GM12878 (cell line): ENCODE results near the gene EIF4H.

Experiments
- CEBPB ChIP-seq, 2 experiments: fragments of 150-350 bp in 1 of 2; IDR thresholded peaks; 2 replicates each; pipeline ENCODE4 v1.6.1; 2012 to 2014; ENCODE audit warnings: low read depth in 2 of 2, low read length in 2 of 2, borderline replicate concordance in 1 of 2, inconsistent platforms in 1 of 2
- EP300 ChIP-seq, 2 experiments: fragments of 150-350 bp in 1 of 2; IDR thresholded peaks; 2 replicates each; pipeline ENCODE4 v1.6.1; 2011 to 2012; ENCODE audit warnings: low read depth in 2 of 2, low read length in 2 of 2, borderline replicate concordance in 1 of 2, improper control_type of control experiment in 1 of 2, inconsistent platforms in 1 of 2; ENCODE audit not compliant: control insufficient read depth in 1 of 2
- KDM1A ChIP-seq: fragments of 200-600 bp; sonication (generic); IDR thresholded peaks from 2 replicates; pipeline ENCODE4 v1.6.1; 2016; ENCODE audit warnings: borderline replicate concordance
- YY1 ChIP-seq: IDR thresholded peaks from 2 replicates; pipeline ENCODE4 v1.6.1; 2011; ENCODE audit warnings: low read depth, mild to moderate bottlenecking, low read length
- TF ChIP-seq, protein P1 (sequence below), 3 experiments: IDR thresholded peaks in 2 of 3; conservative IDR thresholded peaks in 1 of 3; 2 replicates each; pipeline ENCODE4 v1.5.1; 2011; ENCODE audit warnings: low read depth in 3 of 3, low read length in 3 of 3, mild to moderate bottlenecking in 3 of 3, control low read depth in 2 of 3, moderate library complexity in 2 of 3, inconsistent platforms in 1 of 3, mixed read lengths in 1 of 3; ENCODE audit not compliant: control insufficient read depth in 2 of 3, insufficient read depth in 1 of 3; ENCODE audit errors: extremely low read depth in 1 of 3

- TF ChIP-seq, protein P1, sequence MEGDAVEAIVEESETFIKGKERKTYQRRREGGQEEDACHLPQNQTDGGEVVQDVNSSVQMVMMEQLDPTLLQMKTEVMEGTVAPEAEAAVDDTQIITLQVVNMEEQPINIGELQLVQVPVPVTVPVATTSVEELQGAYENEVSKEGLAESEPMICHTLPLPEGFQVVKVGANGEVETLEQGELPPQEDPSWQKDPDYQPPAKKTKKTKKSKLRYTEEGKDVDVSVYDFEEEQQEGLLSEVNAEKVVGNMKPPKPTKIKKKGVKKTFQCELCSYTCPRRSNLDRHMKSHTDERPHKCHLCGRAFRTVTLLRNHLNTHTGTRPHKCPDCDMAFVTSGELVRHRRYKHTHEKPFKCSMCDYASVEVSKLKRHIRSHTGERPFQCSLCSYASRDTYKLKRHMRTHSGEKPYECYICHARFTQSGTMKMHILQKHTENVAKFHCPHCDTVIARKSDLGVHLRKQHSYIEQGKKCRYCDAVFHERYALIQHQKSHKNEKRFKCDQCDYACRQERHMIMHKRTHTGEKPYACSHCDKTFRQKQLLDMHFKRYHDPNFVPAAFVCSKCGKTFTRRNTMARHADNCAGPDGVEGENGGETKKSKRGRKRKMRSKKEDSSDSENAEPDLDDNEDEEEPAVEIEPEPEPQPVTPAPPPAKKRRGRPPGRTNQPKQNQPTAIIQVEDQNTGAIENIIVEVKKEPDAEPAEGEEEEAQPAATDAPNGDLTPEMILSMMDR (IDR thresholded peaks at IDR 0.05 in 2 of 3, conservative IDR thresholded peaks at IDR 0.05 in 1 of 3; ENCODE audit: control insufficient read depth in 2 of 3, extremely low read depth in 1 of 3, insufficient read depth in 1 of 3, low read depth in 3 of 3, low read length in 3 of 3) = no peak
- no peak for TF ChIP-seq EP300 (IDR thresholded peaks at IDR 0.05; ENCODE audit: borderline replicate concordance in 1 of 2, control insufficient read depth in 1 of 2, low read depth in 2 of 2, low read length in 2 of 2)
- no peak for TF ChIP-seq KDM1A
- no peak for TF ChIP-seq CEBPB (IDR thresholded peaks at IDR 0.05; ENCODE audit: borderline replicate concordance in 1 of 2, low read depth in 2 of 2, low read length in 2 of 2)
- no peak for TF ChIP-seq YY1
These were observed 488 bp downstream of the EIF4H start for GRCh38 chr7:74174606-74175082.
